PC-9 (cell line): ENCODE results near the gene CACNA1S.

ENCODE experiments used
- CTCF ChIP-seq: fragments of 200-600 bp; sonication (generic); conservative IDR thresholded peaks from 2 replicates; pipeline ENCODE4 v1.6.1; 2017; ENCODE audit warnings: mixed run types, antibody characterized with exemption, mild to moderate bottlenecking, moderate library complexity
- EZH2 ChIP-seq: fragments of 200-600 bp; sonication (generic); IDR thresholded peaks from 2 replicates; pipeline ENCODE4 v1.8.0; 2017; ENCODE audit warnings: antibody characterized with exemption, low read depth

DNA sequence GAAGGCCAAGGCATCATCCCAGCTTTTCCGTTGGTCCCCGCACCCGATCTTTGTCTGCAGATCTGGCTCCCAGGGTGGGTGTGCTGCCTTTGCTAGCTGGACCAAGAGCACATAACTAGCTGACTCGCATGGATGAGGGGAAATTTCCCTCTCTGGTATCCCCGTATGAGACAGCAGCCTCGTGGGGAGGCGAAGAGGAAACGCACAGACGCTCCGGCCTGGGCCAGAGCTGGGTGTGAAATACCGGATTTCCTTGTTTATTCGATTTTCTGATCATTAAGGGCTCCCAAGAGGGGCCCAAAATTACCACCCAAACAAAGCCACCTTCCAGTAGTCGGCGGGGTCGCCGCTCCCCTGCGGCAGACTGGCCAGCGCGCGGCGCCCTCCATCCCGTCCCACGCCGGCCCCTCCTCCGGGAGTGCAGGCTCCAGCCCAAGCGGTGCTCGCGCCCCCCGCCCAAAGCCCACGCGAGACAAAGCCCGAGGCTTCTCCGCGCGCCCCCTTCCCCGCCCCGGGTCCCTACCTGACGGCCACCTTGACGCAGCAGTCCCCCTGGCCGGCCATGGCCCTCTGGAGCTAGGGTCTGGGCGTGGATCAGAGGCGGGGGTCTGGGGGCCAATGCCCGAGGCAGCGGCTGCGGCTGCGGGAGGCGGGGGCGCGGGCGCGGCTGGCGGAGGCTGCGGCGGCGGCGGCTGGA, 89.3 kb downstream of the CACNA1S start:
- TF ChIP-seq CTCF (no peak), EZH2 (no peak)
